Fibroblast of villous mesenchyme (primary cell): ENCODE data around the gene GEN1. TPM values are rescaled to one million over a fixed set of nuclear protein-coding genes. Genes with fewer than 3 reads are reported as not detected.

ENCODE experiments used
- DNase-seq: peaks from one replicate; pipeline ENCODE4 v3.0.0-alpha.2; 2010; ENCODE audit warnings: low read depth
- H3K4me3 ChIP-seq: 2 replicates; pipeline ENCODE4 v1.5.1; 2011; ENCODE audit warnings: low read depth, mild to moderate bottlenecking, low read length
- CTCF ChIP-seq: IDR thresholded peaks from 2 replicates; pipeline ENCODE4 v1.5.1; 2012; ENCODE audit warnings: low read depth, mild to moderate bottlenecking, low read length; ENCODE audit not compliant: insufficient read depth
- total RNA-seq: library from RNA; depleted of rRNA; stranded (reverse); fragments of >200 nt; gene quantifications from 2 replicates; pipeline ENCODE4 v1.2.3, GENCODE V29; 2012

The GEN1 gene
- total RNA-seq, 1 donor: 18.6 TPM

- TF ChIP-seq CTCF: no peak
- H3K4me3 ChIP-seq: no peak overlapping the region
- DNase-seq: no peak
Observed at GRCh38 chr2:17800693-17801458, 46.9 kb downstream of the GEN1 start.

GRCh38 chr2:17803497-17803896, 49.6 kb downstream of the GEN1 start:
- no peak for TF ChIP-seq CTCF
- no peak for DNase-seq
- H3K4me3 ChIP-seq: no peak overlapping the region

- no peak for TF ChIP-seq CTCF
- DNase-seq: no peak
Observed at GRCh38 chr2:17804358-17804757, 50.4 kb downstream of the GEN1 start.

GRCh38 chr2:17805166-17805565, 51.2 kb downstream of the GEN1 start:
- DNase-seq: no peak
- TF ChIP-seq CTCF: no peak
- H3K4me3 ChIP-seq: no peak overlapping the region

More at GRCh38 chr2:17804358-17804757, 50.4 kb downstream of the GEN1 start:
- no peak overlapping the region for H3K4me3 ChIP-seq

GRCh38 chr2:17805717-17806363, 51.9 kb downstream of the GEN1 start:
- TF ChIP-seq CTCF: no peak
- no peak overlapping the region for H3K4me3 ChIP-seq
- no peak for DNase-seq

GRCh38 chr2:17813010-17813741, 59.2 kb downstream of the GEN1 start:
- no peak overlapping the region for H3K4me3 ChIP-seq
- DNase-seq: peak; percentile 24

More at GRCh38 chr2:17813010-17813741, 59.2 kb downstream of the GEN1 start:
- TF ChIP-seq CTCF: no peak
